ENCODE data around the gene KLK13.

KLK13 gene

GRCh38 chr19:51065221-51065960, 499 bp upstream of the KLK13 start:
- in situ Hi-C loops (cut with MboI; ENCODE audit: low sequenced_read_pairs), result no loop called here

GRCh38 chr19:51063664-51064063, 1.2 kb downstream of the KLK13 start:
- in situ Hi-C loops (cut with MboI; ENCODE audit: low sequenced_read_pairs), result no loop called here

- in situ Hi-C loops (cut with MboI; ENCODE audit: low sequenced_read_pairs), result no loop called here
Observed at GRCh38 chr19:51060973-51061372, 3.9 kb downstream of the KLK13 start.

GRCh38 chr19:51060336-51060735, 4.6 kb downstream of the KLK13 start:
- in situ Hi-C loops (cut with MboI; ENCODE audit: low sequenced_read_pairs), result no loop called here

- in situ Hi-C loops (cut with MboI; ENCODE audit: low sequenced_read_pairs), result no loop called here
Observed at GRCh38 chr19:51059715-51060114, 5.2 kb downstream of the KLK13 start.

GRCh38 chr19:51055866-51056265, 9.0 kb downstream of the KLK13 start:
- in situ Hi-C loops (cut with MboI; ENCODE audit: low sequenced_read_pairs), result no loop called here

- in situ Hi-C loops (cut with MboI; ENCODE audit: low sequenced_read_pairs), result no loop called here
Observed at GRCh38 chr19:51047031-51047335, 17.9 kb downstream of the KLK13 start.

- in situ Hi-C loops (cut with MboI; ENCODE audit: low sequenced_read_pairs), result no loop called here
Observed at GRCh38 chr19:51044327-51044726, 20.6 kb downstream of the KLK13 start.

- in situ Hi-C loops (cut with MboI; ENCODE audit: low sequenced_read_pairs), result no loop called here
Observed at GRCh38 chr19:51043497-51043896, 21.4 kb downstream of the KLK13 start.

- in situ Hi-C loops (cut with MboI; ENCODE audit: low sequenced_read_pairs), result no loop called here
Observed at GRCh38 chr19:51040151-51040550, 24.7 kb downstream of the KLK13 start.

GRCh38 chr19:51036519-51036918, 28.4 kb downstream of the KLK13 start:
- in situ Hi-C loops (cut with MboI; ENCODE audit: low sequenced_read_pairs), result no loop called here

- in situ Hi-C loops (cut with MboI; ENCODE audit: low sequenced_read_pairs), result no loop called here
Observed at GRCh38 chr19:51034704-51035103, 30.2 kb downstream of the KLK13 start, which contains the start of gene KLK12. TSS of gene KLK12 (minus strand) at chr19:51035002. CDS start at chr19:51034621, 381 bp downstream.

GRCh38 chr19:51031880-51032225, 33.0 kb downstream of the KLK13 start:
- in situ Hi-C loops (cut with MboI; ENCODE audit: low sequenced_read_pairs), result no loop called here

GRCh38 chr19:51031220-51031879, 33.5 kb downstream of the KLK13 start:
- in situ Hi-C loops (cut with MboI; ENCODE audit: low sequenced_read_pairs), result no loop called here

- in situ Hi-C loops (cut with MboI; ENCODE audit: low sequenced_read_pairs), result no loop called here
Observed at GRCh38 chr19:51030631-51031030, 34.3 kb downstream of the KLK13 start.

- in situ Hi-C loops (cut with MboI; ENCODE audit: low sequenced_read_pairs), result no loop called here
Observed at GRCh38 chr19:51029718-51030117, 35.2 kb downstream of the KLK13 start.

GRCh38 chr19:51027873-51028272, 37.0 kb downstream of the KLK13 start:
- in situ Hi-C loops (cut with MboI; ENCODE audit: low sequenced_read_pairs), result no loop called here

GRCh38 chr19:51027126-51027806, 37.6 kb downstream of the KLK13 start:
- in situ Hi-C loops (cut with MboI; ENCODE audit: low sequenced_read_pairs), result no loop called here

- in situ Hi-C loops (cut with MboI; ENCODE audit: low sequenced_read_pairs), result no loop called here
Observed at GRCh38 chr19:51026554-51026831, 38.4 kb downstream of the KLK13 start, which contains the start of gene KLK11. TSS of gene KLK11 (minus strand) at chr19:51026616. CDS start at chr19:51025631, 985 bp downstream.

- in situ Hi-C loops (cut with MboI; ENCODE audit: low sequenced_read_pairs), result no loop called here
Observed at GRCh38 chr19:51025809-51026553, 38.9 kb downstream of the KLK13 start.

GRCh38 chr19:51025401-51025800, 39.5 kb downstream of the KLK13 start:
- in situ Hi-C loops (cut with MboI; ENCODE audit: low sequenced_read_pairs), result no loop called here

GRCh38 chr19:51024924-51025323, 40.0 kb downstream of the KLK13 start:
- in situ Hi-C loops (cut with MboI; ENCODE audit: low sequenced_read_pairs), result no loop called here

Measured in HL-60/S4 (cell line).